ENCODE data around the gene CAPN3. TPM values are rescaled to one million over a fixed set of nuclear protein-coding genes. Genes with fewer than 3 reads are reported as not detected.

The CAPN3 gene
- total RNA-seq, 1 donor: 1.1 TPM

GRCh38 chr15:42364529-42364928, 5.2 kb downstream of the CAPN3 start:
- H3K4me2 ChIP-seq (ENCODE audit: insufficient read depth, low read length): no peak overlapping the region
- TF ChIP-seq CTCF (IDR thresholded peaks at IDR 0.05; ENCODE audit: extremely low read depth, low read depth, low read length): no peak
- no peak overlapping the region for H2AFZ ChIP-seq (ENCODE audit: low read length)
- H3K4me3 ChIP-seq (ENCODE audit: insufficient read depth, low read length): no peak overlapping the region
- DNase-seq (ENCODE audit: insufficient read length, low spot score, missing footprints): no peak
- H3K36me3 ChIP-seq (ENCODE audit: insufficient read depth, low read length): no peaks in the 10 kb centered on the region
- H3K27ac ChIP-seq (ENCODE audit: low read depth, low read length): no peak overlapping the region
- H4K20me1 ChIP-seq (ENCODE audit: insufficient read depth, low read length): no peaks in the 10 kb centered on the region
- no peaks in the 10 kb centered on the region for H3K27me3 ChIP-seq (ENCODE audit: insufficient read depth, low read length)
- H3K79me2 ChIP-seq (ENCODE audit: insufficient read depth, low read length): no peaks in the 10 kb centered on the region
- no peaks in the 10 kb centered on the region for H3K4me1 ChIP-seq (ENCODE audit: insufficient read depth, low read length)
- no peaks in the 10 kb centered on the region for H3K9me3 ChIP-seq (ENCODE audit: low read depth, low read length)

GRCh38 chr15:42365921-42366550, 6.7 kb downstream of the CAPN3 start:
- no peak overlapping the region for H3K4me2 ChIP-seq (ENCODE audit: insufficient read depth, low read length)
- no peaks in the 10 kb centered on the region for H3K79me2 ChIP-seq (ENCODE audit: insufficient read depth, low read length)
- no peak for DNase-seq (ENCODE audit: insufficient read length, low spot score, missing footprints)
- H3K4me1 ChIP-seq (ENCODE audit: insufficient read depth, low read length): no peaks in the 10 kb centered on the region
- no peak overlapping the region for H3K4me3 ChIP-seq (ENCODE audit: insufficient read depth, low read length)
- H3K9me3 ChIP-seq (ENCODE audit: low read depth, low read length): no peaks in the 10 kb centered on the region
- H3K36me3 ChIP-seq (ENCODE audit: insufficient read depth, low read length): no peaks in the 10 kb centered on the region
- no peaks in the 10 kb centered on the region for H3K27me3 ChIP-seq (ENCODE audit: insufficient read depth, low read length)
- no peaks in the 10 kb centered on the region for H4K20me1 ChIP-seq (ENCODE audit: insufficient read depth, low read length)
- H2AFZ ChIP-seq (ENCODE audit: low read length): no peak overlapping the region
- no peak overlapping the region for H3K27ac ChIP-seq (ENCODE audit: low read depth, low read length)
- TF ChIP-seq CTCF (IDR thresholded peaks at IDR 0.05; ENCODE audit: extremely low read depth, low read depth, low read length): no peak

GRCh38 chr15:42367041-42367440, 7.7 kb downstream of the CAPN3 start:
- no peak overlapping the region for H3K4me2 ChIP-seq (ENCODE audit: insufficient read depth, low read length)
- H3K4me1 ChIP-seq (ENCODE audit: insufficient read depth, low read length): no peaks in the 10 kb centered on the region
- H3K79me2 ChIP-seq (ENCODE audit: insufficient read depth, low read length): no peaks in the 10 kb centered on the region
- H3K36me3 ChIP-seq (ENCODE audit: insufficient read depth, low read length): no peaks in the 10 kb centered on the region
- TF ChIP-seq CTCF (IDR thresholded peaks at IDR 0.05; ENCODE audit: extremely low read depth, low read depth, low read length): no peak
- H3K4me3 ChIP-seq (ENCODE audit: insufficient read depth, low read length): no peak overlapping the region
- no peaks in the 10 kb centered on the region for H3K9me3 ChIP-seq (ENCODE audit: low read depth, low read length)
- H3K27me3 ChIP-seq (ENCODE audit: insufficient read depth, low read length): no peaks in the 10 kb centered on the region
- H4K20me1 ChIP-seq (ENCODE audit: insufficient read depth, low read length): no peaks in the 10 kb centered on the region
- H2AFZ ChIP-seq (ENCODE audit: low read length): peak overlapping the region; percentile 42
- no peak overlapping the region for H3K27ac ChIP-seq (ENCODE audit: low read depth, low read length)
- no peak for DNase-seq (ENCODE audit: insufficient read length, low spot score, missing footprints)

- H2AFZ ChIP-seq (ENCODE audit: low read length): no peak overlapping the region
- H4K20me1 ChIP-seq (ENCODE audit: insufficient read depth, low read length): no peaks in the 10 kb centered on the region
- no peaks in the 10 kb centered on the region for H3K4me1 ChIP-seq (ENCODE audit: insufficient read depth, low read length)
- TF ChIP-seq CTCF (IDR thresholded peaks at IDR 0.05; ENCODE audit: extremely low read depth, low read depth, low read length): no peak
- no peaks in the 10 kb centered on the region for H3K9me3 ChIP-seq (ENCODE audit: low read depth, low read length)
- no peak overlapping the region for H3K4me3 ChIP-seq (ENCODE audit: insufficient read depth, low read length)
- no peak for DNase-seq (ENCODE audit: insufficient read length, low spot score, missing footprints)
- H3K36me3 ChIP-seq (ENCODE audit: insufficient read depth, low read length): no peaks in the 10 kb centered on the region
- H3K27me3 ChIP-seq (ENCODE audit: insufficient read depth, low read length): no peaks in the 10 kb centered on the region
- no peaks in the 10 kb centered on the region for H3K79me2 ChIP-seq (ENCODE audit: insufficient read depth, low read length)
- H3K27ac ChIP-seq (ENCODE audit: low read depth, low read length): no peak overlapping the region
- no peak overlapping the region for H3K4me2 ChIP-seq (ENCODE audit: insufficient read depth, low read length)
Measured at GRCh38 chr15:42368096-42368495, 8.8 kb downstream of the CAPN3 start.
